Measurements from ENCODE around the gene ADAMTS2.

GRCh38 chr5:179234563-179235135 is 110.6 kb downstream of the ADAMTS2 start:
- TF ChIP-seq FOXA1 (IDR thresholded peaks at IDR 0.05): no peak
- no peak for TF ChIP-seq NFRKB (IDR thresholded peaks at IDR 0.05)
- TF ChIP-seq HDGF (IDR thresholded peaks at IDR 0.05; ENCODE audit: borderline replicate concordance): no peak
- TF ChIP-seq ELF4 (IDR thresholded peaks at IDR 0.05): no peak
